Activated CD8-positive, alpha-beta memory T cell treated with anti-CD3 and anti-CD28 coated beads, Interleukin-2, amount 10 ng/mL, durations not matched to agents 7 days and 5 days (primary cell): Measurements from ENCODE around the gene FHOD3. TPM values are rescaled to one million over a fixed set of nuclear protein-coding genes. Genes with fewer than 3 reads are reported as not detected.

Experiments
- ATAC-seq: fragments of 150-1000 bp; cut with Tn5 transposase; one replicate; pipeline ENCODE4 v1.10.0; 2021; ENCODE audit warnings: moderate library complexity
- CTCF ChIA-PET: fragments of 350-600 bp; sonication (Branson Sonifier 250); formaldehyde crosslinking; loops from one replicate; lab custom pipeline; 2021; ENCODE audit warnings: antibody characterized with exemption; lab: Charles Lee
- DNase-seq: peaks from one replicate; pipeline ENCODE4 v3.0.0-alpha.2; 2020
- H3K27ac Mint-ChIP-seq: one replicate; pipeline ENCODE4 v1.8.0; 2021; ENCODE audit warnings: mild to moderate bottlenecking, mixed read lengths
- H3K27me3 Mint-ChIP-seq: one replicate; pipeline ENCODE4 v1.8.0; 2021; ENCODE audit warnings: mixed read lengths
- H3K36me3 Mint-ChIP-seq: one replicate; pipeline ENCODE4 v1.8.0; 2021; ENCODE audit warnings: mild to moderate bottlenecking, mixed read lengths
- H3K4me1 Mint-ChIP-seq: one replicate; pipeline ENCODE4 v1.8.0; 2021; ENCODE audit warnings: mixed read lengths
- H3K4me3 Mint-ChIP-seq: one replicate; pipeline ENCODE4 v1.8.0; 2021; ENCODE audit warnings: mild to moderate bottlenecking, moderate library complexity, mixed read lengths
- H3K9me3 Mint-ChIP-seq: one replicate; pipeline ENCODE4 v1.8.0; 2022; ENCODE audit warnings: low read depth, mixed read lengths
- total RNA-seq, 2 experiments: library from RNA; stranded (reverse); gene quantifications; one replicate each; pipeline ENCODE4 v1.2.3, GENCODE V29; 2021

The FHOD3 gene
- total RNA-seq, 2 experiments from 2014 or later, result not detected

DNA sequence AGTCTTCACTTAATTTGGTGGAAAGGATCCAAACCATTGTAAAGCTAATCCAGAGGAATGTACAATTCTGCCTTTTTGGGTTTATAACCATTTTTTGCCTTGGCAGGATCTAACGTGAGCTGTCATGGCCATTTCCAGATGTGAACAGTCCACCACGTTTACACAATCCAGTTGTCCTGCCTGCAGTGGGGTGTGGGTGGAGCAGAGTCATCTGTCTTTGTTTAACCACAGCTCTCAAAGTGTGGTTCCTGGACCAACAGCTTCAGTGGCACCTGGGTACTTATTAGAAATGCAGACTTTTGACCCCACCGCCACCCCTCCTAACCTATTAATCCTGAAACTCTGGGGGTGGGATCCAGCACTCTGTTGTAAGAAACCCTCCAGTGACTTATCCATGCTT lies 35.9 kb downstream of the FHOD3 start:
- no peaks in the 10 kb centered on the region for H3K9me3 Mint-ChIP-seq
- CTCF ChIA-PET, result no interaction called here
- no peak overlapping the region for H3K27ac Mint-ChIP-seq
- DNase-seq (no peak), ATAC-seq (no peak)
- no peaks in the 10 kb centered on the region for H3K4me1 Mint-ChIP-seq
- H3K27me3 Mint-ChIP-seq, result no peaks in the 10 kb centered on the region
- H3K36me3 Mint-ChIP-seq, result no peaks in the 10 kb centered on the region
- H3K4me3 Mint-ChIP-seq, result no peak overlapping the region

DNA sequence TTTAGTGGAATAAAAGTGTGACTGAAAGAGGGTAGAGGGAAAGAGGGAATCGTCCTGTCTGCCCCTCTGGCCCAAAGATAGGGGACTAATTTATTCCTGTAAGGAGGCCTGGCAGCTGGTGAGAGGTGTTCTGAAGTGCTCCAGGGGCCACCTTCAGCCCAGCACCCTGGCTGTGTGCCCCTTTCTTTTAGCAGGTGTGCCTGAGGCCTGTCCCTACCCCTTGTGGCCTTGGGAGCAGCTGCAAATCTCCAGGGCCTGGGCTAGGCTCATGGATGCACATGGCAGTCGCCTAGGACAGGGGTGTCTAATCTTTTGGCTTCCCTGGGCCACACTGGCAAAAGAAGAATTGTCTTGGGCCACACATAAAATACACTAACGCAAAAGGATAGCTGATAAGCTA lies 37.3 kb downstream of the FHOD3 start:
- ATAC-seq (no peak), DNase-seq (no peak)
- CTCF ChIA-PET, result no interaction called here
- Mint-ChIP-seq H3K27ac (no peak overlapping the region), H3K4me1 (no peaks in the 10 kb centered on the region), H3K27me3 (no peaks in the 10 kb centered on the region), H3K4me3 (no peak overlapping the region), H3K36me3 (no peaks in the 10 kb centered on the region), H3K9me3 (no peaks in the 10 kb centered on the region)

GRCh38 chr18:36335476-36336279 lies 38.2 kb downstream of the FHOD3 start:
- ATAC-seq, result no peak
- CTCF ChIA-PET, result interaction anchor here (0.6 to 0.7 kb wide), 2 partner anchors 288 to 1205 kb away, joined by 3 read pairs; no protein-coding TSS in a partner anchor

GRCh38 chr18:36337679-36338402 lies 40.3 kb downstream of the FHOD3 start:
- peaks cover 8% of the 10 kb centered on the region for H3K27me3 Mint-ChIP-seq
- H3K4me3 Mint-ChIP-seq, result no peak overlapping the region
- no peaks in the 10 kb centered on the region for H3K36me3 Mint-ChIP-seq
- DNase-seq, result no peak
- ATAC-seq, result no peak
- no peaks in the 10 kb centered on the region for H3K4me1 Mint-ChIP-seq
- no peaks in the 10 kb centered on the region for H3K9me3 Mint-ChIP-seq
- CTCF ChIA-PET, result no interaction called here
- H3K27ac Mint-ChIP-seq, result no peak overlapping the region

More at GRCh38 chr18:36335476-36336279, 38.2 kb downstream of the FHOD3 start:
- Mint-ChIP-seq H3K9me3 (no peaks in the 10 kb centered on the region), H3K4me3 (no peak overlapping the region), H3K27ac (no peak overlapping the region), H3K27me3 (no peaks in the 10 kb centered on the region), H3K4me1 (no peaks in the 10 kb centered on the region), H3K36me3 (no peaks in the 10 kb centered on the region)
- DNase-seq, result no peak

- H3K27ac Mint-ChIP-seq, result no peak overlapping the region
- CTCF ChIA-PET, result no interaction called here
- DNase-seq (no peak), ATAC-seq (no peak)
- H3K9me3 Mint-ChIP-seq, result no peaks in the 10 kb centered on the region
- peaks cover 8% of the 10 kb centered on the region for H3K27me3 Mint-ChIP-seq
- no peaks in the 10 kb centered on the region for H3K36me3 Mint-ChIP-seq
- no peaks in the 10 kb centered on the region for H3K4me1 Mint-ChIP-seq
- H3K4me3 Mint-ChIP-seq, result no peak overlapping the region
Measured at GRCh38 chr18:36338403-36338933, 41.0 kb downstream of the FHOD3 start.

DNA sequence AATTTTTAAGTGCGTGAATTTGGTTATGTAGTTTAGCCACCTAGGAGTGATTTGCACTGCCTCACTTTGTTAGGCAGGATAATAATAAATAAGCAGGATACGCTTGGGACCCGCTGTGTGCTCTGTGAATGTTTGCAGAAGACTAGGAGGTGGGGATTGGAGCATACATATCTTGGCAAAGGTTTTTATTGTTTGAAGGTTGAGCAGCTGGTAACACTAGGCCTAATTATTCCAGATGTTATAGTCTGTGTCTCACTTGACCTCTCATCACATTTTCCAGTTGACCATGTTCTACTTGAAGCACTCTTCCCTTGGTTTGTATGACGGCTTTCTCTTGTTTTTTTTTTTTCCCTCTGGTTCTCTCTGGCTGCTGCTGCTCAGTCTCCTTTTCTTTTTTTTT lies 42.7 kb downstream of the FHOD3 start:
- Mint-ChIP-seq H3K9me3 (no peaks in the 10 kb centered on the region), H3K27me3 (peaks cover 14% of the 10 kb centered on the region), H3K4me1 (no peaks in the 10 kb centered on the region), H3K36me3 (no peaks in the 10 kb centered on the region), H3K27ac (no peak overlapping the region), H3K4me3 (no peak overlapping the region)
- CTCF ChIA-PET, result no interaction called here
- DNase-seq, result no peak
- ATAC-seq, result no peak

DNA sequence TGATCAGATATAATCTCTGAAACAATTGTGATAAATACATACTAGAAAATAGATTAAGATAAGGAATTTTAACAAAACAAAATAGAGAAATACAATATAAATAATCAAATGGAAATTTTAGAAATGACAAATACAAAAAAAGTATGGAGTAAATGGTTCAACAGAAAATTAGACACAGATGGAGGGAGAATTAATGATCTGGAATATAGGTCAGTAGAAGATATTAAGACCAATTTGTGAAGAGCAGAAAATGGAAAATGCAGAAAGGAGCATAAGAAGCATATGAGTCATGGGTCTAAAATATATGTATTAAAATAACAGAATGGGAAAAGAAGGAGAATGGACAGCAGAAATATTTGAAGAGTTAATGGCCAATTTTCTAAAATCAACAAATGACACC lies 44.4 kb downstream of the FHOD3 start:
- no peak overlapping the region for H3K27ac Mint-ChIP-seq
- no peak for ATAC-seq
- CTCF ChIA-PET, result no interaction called here

GRCh38 chr18:36348331-36348730 lies 50.8 kb downstream of the FHOD3 start:
- no peak for ATAC-seq
- Mint-ChIP-seq H3K9me3 (no peaks in the 10 kb centered on the region), H3K27me3 (peaks cover 15% of the 10 kb centered on the region), H3K27ac (no peak overlapping the region), H3K4me3 (no peak overlapping the region), H3K4me1 (no peaks in the 10 kb centered on the region), H3K36me3 (no peaks in the 10 kb centered on the region)
- DNase-seq, result no peak
- CTCF ChIA-PET, result no interaction called here

More for the DNA sequence above, 44.4 kb downstream of the FHOD3 start:
- H3K9me3 Mint-ChIP-seq, result no peaks in the 10 kb centered on the region
- H3K36me3 Mint-ChIP-seq, result no peaks in the 10 kb centered on the region
- DNase-seq, result no peak
- no peaks in the 10 kb centered on the region for H3K4me1 Mint-ChIP-seq
- H3K27me3 Mint-ChIP-seq, result peaks cover 14% of the 10 kb centered on the region
- H3K4me3 Mint-ChIP-seq, result no peak overlapping the region

DNA sequence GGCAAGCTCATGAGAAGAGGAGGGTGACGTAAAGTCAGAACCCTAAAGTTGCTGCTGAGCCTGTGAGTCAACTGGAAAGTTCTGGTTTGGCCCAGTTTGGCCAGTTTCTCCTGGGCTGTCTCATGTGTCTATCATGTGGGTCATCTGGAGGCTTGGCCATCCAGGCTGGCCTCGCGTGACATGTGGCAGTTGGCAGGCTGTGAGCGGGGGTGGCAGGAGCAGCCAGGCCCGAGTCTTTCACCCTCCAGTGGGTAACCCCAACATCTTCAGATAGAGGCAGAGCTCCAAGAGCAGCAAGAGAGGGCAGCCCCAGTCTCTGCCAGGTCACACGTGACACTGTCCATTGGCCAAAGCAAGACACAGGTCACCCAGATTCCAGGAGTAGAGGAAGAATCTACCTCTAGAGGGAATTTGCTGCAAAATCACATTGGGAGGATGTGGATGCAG lies 51.5 kb downstream of the FHOD3 start:
- peaks cover 10% of the 10 kb centered on the region for H3K27me3 Mint-ChIP-seq
- H3K36me3 Mint-ChIP-seq, result no peaks in the 10 kb centered on the region
- H3K4me3 Mint-ChIP-seq, result no peak overlapping the region
- ATAC-seq (no peak), DNase-seq (no peak)
- H3K9me3 Mint-ChIP-seq, result no peaks in the 10 kb centered on the region
- CTCF ChIA-PET, result no interaction called here
- H3K4me1 Mint-ChIP-seq, result no peaks in the 10 kb centered on the region
- H3K27ac Mint-ChIP-seq, result no peak overlapping the region

DNA sequence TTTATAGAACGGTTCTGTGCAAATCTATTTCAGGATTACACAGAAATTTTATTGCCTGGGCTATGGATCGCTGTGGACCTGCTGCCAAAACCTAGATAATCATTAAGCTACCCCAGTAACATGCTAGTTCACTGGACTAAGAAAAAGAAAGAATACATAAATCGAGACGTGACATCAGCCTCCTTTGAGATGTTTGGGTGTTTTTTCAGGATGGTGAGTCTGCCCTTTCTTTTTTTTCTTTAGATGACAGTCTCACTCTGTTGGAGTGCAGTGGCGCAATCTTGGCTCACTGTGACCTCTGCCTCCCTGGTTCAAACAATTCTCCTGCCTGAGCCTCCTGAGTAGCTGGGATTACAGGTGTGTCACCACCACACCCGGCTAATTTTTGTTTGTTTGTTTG lies 52.0 kb downstream of the FHOD3 start:
- ATAC-seq (no peak), DNase-seq (no peak)
- H3K4me3 Mint-ChIP-seq, result no peak overlapping the region
- no peaks in the 10 kb centered on the region for H3K4me1 Mint-ChIP-seq
- no peak overlapping the region for H3K27ac Mint-ChIP-seq
- peaks cover 9% of the 10 kb centered on the region for H3K27me3 Mint-ChIP-seq
- H3K36me3 Mint-ChIP-seq, result no peaks in the 10 kb centered on the region
- CTCF ChIA-PET, result no interaction called here
- H3K9me3 Mint-ChIP-seq, result no peaks in the 10 kb centered on the region

GRCh38 chr18:36350251-36350651 lies 52.7 kb downstream of the FHOD3 start:
- H3K9me3 Mint-ChIP-seq, result no peaks in the 10 kb centered on the region
- no peak overlapping the region for H3K4me3 Mint-ChIP-seq
- DNase-seq (no peak), ATAC-seq (no peak)
- peaks cover 9% of the 10 kb centered on the region for H3K27me3 Mint-ChIP-seq
- H3K36me3 Mint-ChIP-seq, result no peaks in the 10 kb centered on the region
- CTCF ChIA-PET, result no interaction called here
- H3K4me1 Mint-ChIP-seq, result no peaks in the 10 kb centered on the region
- H3K27ac Mint-ChIP-seq, result no peak overlapping the region

DNA sequence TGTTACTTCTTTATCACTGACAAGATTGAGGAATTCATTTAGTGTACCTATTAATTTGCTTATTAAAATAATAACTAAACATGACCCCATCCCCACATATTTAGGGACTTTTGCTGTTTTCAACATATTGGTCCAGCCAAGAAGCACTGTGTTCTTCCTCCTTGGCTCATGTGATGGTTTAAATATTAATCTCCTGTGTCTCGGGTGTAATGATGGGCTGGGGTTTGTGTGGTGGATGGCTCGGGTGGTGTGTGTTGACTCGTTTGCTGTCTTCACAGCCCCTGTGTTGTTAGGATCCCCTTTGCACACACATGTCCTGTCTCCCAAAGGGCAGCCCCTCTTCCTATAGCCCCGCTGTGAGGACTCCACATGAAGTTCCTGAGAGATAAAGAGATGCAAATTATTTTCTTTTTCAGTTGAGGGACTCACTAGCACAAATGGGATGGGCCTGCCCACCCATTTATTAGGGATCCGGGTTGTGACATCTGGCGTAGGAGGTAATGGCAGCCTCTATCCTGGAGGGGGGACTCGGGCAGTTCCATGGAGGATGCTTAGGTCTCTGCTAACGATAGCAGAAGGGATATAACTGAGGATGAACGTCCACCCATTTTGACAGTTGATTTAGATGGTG lies 53.4 kb downstream of the FHOD3 start:
- H3K27ac Mint-ChIP-seq, result no peak overlapping the region
- H3K4me1 Mint-ChIP-seq, result no peaks in the 10 kb centered on the region
- CTCF ChIA-PET, result no interaction called here
- no peaks in the 10 kb centered on the region for H3K36me3 Mint-ChIP-seq
- no peaks in the 10 kb centered on the region for H3K9me3 Mint-ChIP-seq
- H3K27me3 Mint-ChIP-seq, result peaks cover 9% of the 10 kb centered on the region
- H3K4me3 Mint-ChIP-seq, result no peak overlapping the region
- ATAC-seq (no peak), DNase-seq (no peak)

DNA sequence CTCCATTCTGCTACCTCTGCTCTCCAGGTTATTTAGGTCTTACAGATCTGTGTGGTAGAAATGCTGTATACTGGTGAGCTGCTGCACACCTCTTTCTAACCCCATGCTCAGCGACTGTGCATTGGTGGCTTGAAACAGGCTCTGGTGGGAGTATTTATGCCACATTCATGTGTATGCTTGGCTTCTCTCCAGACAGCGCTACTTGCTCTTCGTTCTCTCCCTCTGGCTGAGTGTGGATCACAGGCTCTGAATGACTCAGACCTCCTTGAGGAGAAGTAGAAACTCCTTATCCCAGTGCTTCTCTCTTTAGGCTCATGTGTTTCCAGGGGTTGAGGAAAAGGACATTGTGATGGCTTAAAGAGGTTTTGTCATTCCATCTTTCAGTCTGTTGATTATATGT lies 54.9 kb downstream of the FHOD3 start:
- DNase-seq, result no peak
- Mint-ChIP-seq H3K4me3 (no peak overlapping the region), H3K27me3 (peaks cover 9% of the 10 kb centered on the region), H3K27ac (no peak overlapping the region), H3K4me1 (no peaks in the 10 kb centered on the region), H3K36me3 (no peaks in the 10 kb centered on the region), H3K9me3 (no peaks in the 10 kb centered on the region)
- no peak for ATAC-seq
- CTCF ChIA-PET, result no interaction called here
